Measurements from ENCODE around the gene SSR3.

SSR3 gene

GRCh38 chr3:156599089-156599874 is 44.4 kb upstream of the SSR3 start:
- TF ChIP-seq CTCF (IDR thresholded peaks at IDR 0.05; ENCODE audit: low read depth, low read length, poor library complexity, severe bottlenecking): no peak
- TF ChIP-seq EZH2phosphoT487 (IDR thresholded peaks at IDR 0.05; ENCODE audit: borderline replicate concordance, low read length): no peak
- H3K27me3 ChIP-seq (ENCODE audit: control insufficient read depth, low read length): no peaks in the 10 kb centered on the region
- H3K9me2 ChIP-seq (replicated peaks; ENCODE audit: control insufficient read depth, low read length): no peaks in the 10 kb centered on the region
- no peaks in the 10 kb centered on the region for H4K20me1 ChIP-seq (ENCODE audit: control insufficient read depth, insufficient read depth, low read depth, low read length)
- peaks cover 3% of the 10 kb centered on the region; the same call in 1 of the 2 replicates for H3K4me1 ChIP-seq (ENCODE audit: control insufficient read depth, low read length)
- H3K9me3 ChIP-seq (ENCODE audit: control insufficient read depth, insufficient read depth, low read length): no peaks in the 10 kb centered on the region
- no peak overlapping the region for H3K4me3 ChIP-seq (ENCODE audit: low read length)
- H3K79me2 ChIP-seq (ENCODE audit: control insufficient read depth, low read length): no peaks in the 10 kb centered on the region
- no peaks in the 10 kb centered on the region for H3K36me3 ChIP-seq (ENCODE audit: control insufficient read depth, low read length)
- H3F3A ChIP-seq (ENCODE audit: control insufficient read depth, insufficient read depth): no peaks in the 10 kb centered on the region
- no peak overlapping the region for H3K27ac ChIP-seq (ENCODE audit: low read depth, low read length)
- no peak overlapping the region for H3K4me2 ChIP-seq (ENCODE audit: low read length)

- H3K9me3 ChIP-seq (ENCODE audit: control insufficient read depth, insufficient read depth, low read length): no peaks in the 10 kb centered on the region
- TF ChIP-seq CTCF (IDR thresholded peaks at IDR 0.05; ENCODE audit: low read depth, low read length, poor library complexity, severe bottlenecking): no peak
- TF ChIP-seq EZH2phosphoT487 (IDR thresholded peaks at IDR 0.05; ENCODE audit: borderline replicate concordance, low read length): no peak
- H3K27ac ChIP-seq (ENCODE audit: low read depth, low read length): no peak overlapping the region
- H3K36me3 ChIP-seq (ENCODE audit: control insufficient read depth, low read length): no peaks in the 10 kb centered on the region
- no peaks in the 10 kb centered on the region for H3K79me2 ChIP-seq (ENCODE audit: control insufficient read depth, low read length)
- H3K4me3 ChIP-seq (ENCODE audit: low read length): no peak overlapping the region
- no peak overlapping the region for H3K4me2 ChIP-seq (ENCODE audit: low read length)
- H3K27me3 ChIP-seq (ENCODE audit: control insufficient read depth, low read length): no peaks in the 10 kb centered on the region
- H3F3A ChIP-seq (ENCODE audit: control insufficient read depth, insufficient read depth): no peaks in the 10 kb centered on the region
- peaks cover 8% of the 10 kb centered on the region for H3K4me1 ChIP-seq (ENCODE audit: control insufficient read depth, low read length)
- no peaks in the 10 kb centered on the region for H4K20me1 ChIP-seq (ENCODE audit: control insufficient read depth, insufficient read depth, low read depth, low read length)
- H3K9me2 ChIP-seq (replicated peaks; ENCODE audit: control insufficient read depth, low read length): no peaks in the 10 kb centered on the region
Observed at GRCh38 chr3:156598413-156598812, 43.5 kb upstream of the SSR3 start.

- H3K4me2 ChIP-seq (ENCODE audit: low read length): no peak overlapping the region
- H3K27me3 ChIP-seq (ENCODE audit: control insufficient read depth, low read length): no peaks in the 10 kb centered on the region
- no peaks in the 10 kb centered on the region for H3K9me3 ChIP-seq (ENCODE audit: control insufficient read depth, insufficient read depth, low read length)
- H3K9me2 ChIP-seq (replicated peaks; ENCODE audit: control insufficient read depth, low read length): no peaks in the 10 kb centered on the region
- H3K4me1 ChIP-seq (ENCODE audit: control insufficient read depth, low read length): peaks cover 24% of the 10 kb centered on the region
- 0 out of 2 replicates have a peak, but pooled peaks cover 2% of the 10 kb centered on the region for H3K36me3 ChIP-seq (ENCODE audit: control insufficient read depth, low read length)
- H3F3A ChIP-seq (ENCODE audit: control insufficient read depth, insufficient read depth): no peaks in the 10 kb centered on the region
- no peaks in the 10 kb centered on the region for H4K20me1 ChIP-seq (ENCODE audit: control insufficient read depth, insufficient read depth, low read depth, low read length)
- H3K27ac ChIP-seq (ENCODE audit: low read depth, low read length): no peak overlapping the region
- no peak overlapping the region for H3K4me3 ChIP-seq (ENCODE audit: low read length)
- TF ChIP-seq EZH2phosphoT487 (IDR thresholded peaks at IDR 0.05; ENCODE audit: borderline replicate concordance, low read length) (no peak), CTCF (IDR thresholded peaks at IDR 0.05; ENCODE audit: low read depth, low read length, poor library complexity, severe bottlenecking) (no peak)
- no peaks in the 10 kb centered on the region for H3K79me2 ChIP-seq (ENCODE audit: control insufficient read depth, low read length)
Observed at GRCh38 chr3:156594219-156594683, 39.3 kb upstream of the SSR3 start.

Measured in DOHH2 (cell line).